Fibroblast of lung (primary cell): Measurements from ENCODE around the gene FGFBP2.

Source experiments
- EZH2 ChIP-seq: IDR thresholded peaks from 2 replicates; pipeline ENCODE4 v1.5.1; 2012; ENCODE audit warnings: low read length, control low read depth, mild to moderate bottlenecking; ENCODE audit errors: missing control alignments
- TF ChIP-seq, protein P1 (sequence below), 2 donors: IDR thresholded peaks in 1 of 2; conservative IDR thresholded peaks in 1 of 2; 1 replicate in 1 of 2; 2 replicates in 1 of 2; pipeline ENCODE4 v1.5.1; 2011 to 2012; ENCODE audit warnings: low read length in 2 of 2, control low read depth in 1 of 2, inconsistent platforms in 1 of 2, low read depth in 1 of 2, mild to moderate bottlenecking in 1 of 2

DNA sequence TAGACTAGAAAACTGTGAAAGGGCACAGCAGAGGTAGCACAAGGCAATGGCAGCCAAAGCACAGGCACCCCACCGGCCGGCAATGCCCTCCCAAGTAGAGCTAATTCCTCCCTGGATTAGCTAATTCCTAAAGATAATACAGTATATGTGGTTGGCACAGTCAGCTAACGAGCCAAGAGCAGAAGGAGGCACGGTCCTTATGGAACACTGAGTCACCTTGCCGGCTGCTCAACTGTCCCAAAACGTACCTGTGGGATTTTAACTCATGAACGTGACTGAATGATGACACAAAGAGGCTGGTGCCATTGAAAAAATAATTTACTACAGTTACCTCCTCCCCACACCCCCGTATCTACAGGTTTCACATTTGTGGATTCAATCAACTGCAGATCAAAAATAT lies 15.3 kb downstream of the FGFBP2 start:
- TF ChIP-seq, protein P1, sequence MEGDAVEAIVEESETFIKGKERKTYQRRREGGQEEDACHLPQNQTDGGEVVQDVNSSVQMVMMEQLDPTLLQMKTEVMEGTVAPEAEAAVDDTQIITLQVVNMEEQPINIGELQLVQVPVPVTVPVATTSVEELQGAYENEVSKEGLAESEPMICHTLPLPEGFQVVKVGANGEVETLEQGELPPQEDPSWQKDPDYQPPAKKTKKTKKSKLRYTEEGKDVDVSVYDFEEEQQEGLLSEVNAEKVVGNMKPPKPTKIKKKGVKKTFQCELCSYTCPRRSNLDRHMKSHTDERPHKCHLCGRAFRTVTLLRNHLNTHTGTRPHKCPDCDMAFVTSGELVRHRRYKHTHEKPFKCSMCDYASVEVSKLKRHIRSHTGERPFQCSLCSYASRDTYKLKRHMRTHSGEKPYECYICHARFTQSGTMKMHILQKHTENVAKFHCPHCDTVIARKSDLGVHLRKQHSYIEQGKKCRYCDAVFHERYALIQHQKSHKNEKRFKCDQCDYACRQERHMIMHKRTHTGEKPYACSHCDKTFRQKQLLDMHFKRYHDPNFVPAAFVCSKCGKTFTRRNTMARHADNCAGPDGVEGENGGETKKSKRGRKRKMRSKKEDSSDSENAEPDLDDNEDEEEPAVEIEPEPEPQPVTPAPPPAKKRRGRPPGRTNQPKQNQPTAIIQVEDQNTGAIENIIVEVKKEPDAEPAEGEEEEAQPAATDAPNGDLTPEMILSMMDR (conservative IDR thresholded peaks at IDR 0.05 in 1 of 2, IDR thresholded peaks at IDR 0.05 in 1 of 2; ENCODE audit: low read depth in 1 of 2, low read length in 2 of 2): no peak
- TF ChIP-seq EZH2: no peak
